22Rv1 (cell line): ENCODE measurements around the gene CAMKK2.

ENCODE experiments used
- H3K27ac ChIP-seq: fragments of 450-650 bp; 2 replicates; pipeline ENCODE4 v1.5.1; 2017
- CTCF ChIP-seq: fragments of 450-650 bp; IDR thresholded peaks from 2 replicates; pipeline ENCODE4 v1.5.1; 2017; ENCODE audit warnings: mild to moderate bottlenecking
- ZFX ChIP-seq: fragments of 450-650 bp; IDR thresholded peaks from 2 replicates; pipeline ENCODE4 v1.6.1; 2017; ENCODE audit warnings: antibody characterized with exemption, borderline replicate concordance

CAMKK2 gene

DNA sequence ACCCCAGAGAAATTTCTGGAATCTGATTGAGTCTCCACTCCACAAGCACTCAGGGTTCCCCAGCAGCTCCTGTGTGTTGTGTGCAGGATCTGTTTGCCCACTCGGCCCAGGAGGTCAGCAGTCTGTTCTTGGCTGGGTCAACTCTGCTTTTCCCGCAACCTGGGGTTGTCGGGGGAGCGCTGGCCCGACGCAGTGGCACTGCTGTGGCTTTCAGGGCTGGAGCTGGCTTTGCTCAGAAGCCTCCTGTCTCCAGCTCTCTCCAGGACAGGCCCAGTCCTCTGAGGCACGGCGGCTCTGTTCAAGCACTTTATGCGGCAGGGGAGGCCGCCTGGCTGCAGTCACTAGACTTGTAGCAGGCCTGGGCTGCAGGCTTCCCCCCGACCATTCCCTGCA, 62.9 kb downstream of the CAMKK2 start:
- H3K27ac ChIP-seq, result peak overlapping the region; percentile 19; the same call in 1 of the 2 replicates

GRCh38 chr12:121232977-121233627, 63.4 kb downstream of the CAMKK2 start:
- no peak for TF ChIP-seq ZFX
- 0 out of 2 replicates have a peak, but pooled peaks have one; percentile 8 for TF ChIP-seq CTCF
- peak overlapping the region; percentile 19; the same call in 1 of the 2 replicates for H3K27ac ChIP-seq

More for the DNA sequence above, 62.9 kb downstream of the CAMKK2 start:
- TF ChIP-seq ZFX (no peak), CTCF (no peak)

DNA sequence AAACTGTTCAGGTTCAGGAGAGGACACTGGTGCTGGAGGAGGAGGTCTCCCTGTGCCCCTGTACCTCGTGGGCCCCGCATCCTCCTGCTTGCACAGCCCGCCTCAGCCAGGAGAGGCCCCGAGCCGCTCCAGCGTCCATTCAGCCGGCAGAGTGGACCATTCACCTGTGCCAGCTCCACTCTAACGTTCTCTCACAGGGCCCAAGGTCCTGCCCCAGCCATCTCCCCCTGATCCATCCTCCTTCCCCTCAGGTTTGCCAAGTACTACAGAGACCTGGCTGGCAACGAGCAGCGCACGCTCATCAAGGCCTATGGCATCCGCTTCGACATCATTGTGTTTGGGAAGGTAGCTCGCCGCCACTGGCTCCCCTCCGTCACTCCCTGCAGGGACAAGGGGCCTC, 64.3 kb downstream of the CAMKK2 start:
- TF ChIP-seq ZFX (no peak), CTCF (no peak)
- no peak overlapping the region for H3K27ac ChIP-seq

GRCh38 chr12:121230538-121230907, 66.0 kb downstream of the CAMKK2 start:
- no peak overlapping the region for H3K27ac ChIP-seq
- TF ChIP-seq CTCF (peak; percentile 72), ZFX (no peak)

- H3K27ac ChIP-seq, result peak overlapping the region; percentile 87
- TF ChIP-seq CTCF, result peak; percentile 99
These were observed 66.5 kb downstream of the CAMKK2 start for GRCh38 chr12:121229826-121230537.

- no peak for TF ChIP-seq ZFX
- TF ChIP-seq CTCF, result no peak
- peak overlapping the region; percentile 87 for H3K27ac ChIP-seq
These were observed 67.4 kb downstream of the CAMKK2 start for GRCh38 chr12:121228919-121229665.

DNA sequence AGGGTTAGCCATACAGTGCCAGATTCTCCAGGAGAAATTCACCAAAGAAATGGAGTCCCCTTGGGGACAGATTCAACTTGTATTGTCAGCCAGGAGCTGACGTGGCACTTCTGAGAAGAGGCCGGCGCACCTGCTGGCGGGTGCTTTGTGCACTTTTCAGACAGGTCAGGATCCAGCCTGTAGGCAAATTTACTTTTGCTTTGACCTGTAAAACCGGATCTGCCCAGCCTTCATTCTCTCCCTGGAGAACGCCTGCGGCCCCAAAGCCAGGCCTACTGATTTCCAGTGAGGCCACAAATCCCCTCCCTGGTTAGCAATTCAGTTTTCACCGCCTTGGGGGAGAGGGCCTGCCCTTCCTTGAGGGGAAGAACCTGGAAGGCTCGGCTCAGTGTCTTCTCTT, 69.2 kb downstream of the CAMKK2 start:
- no peak for TF ChIP-seq ZFX
- TF ChIP-seq CTCF, result peak; percentile 19; the same call in 1 of the 2 replicates
- H3K27ac ChIP-seq, result peak overlapping the region; percentile 87

DNA sequence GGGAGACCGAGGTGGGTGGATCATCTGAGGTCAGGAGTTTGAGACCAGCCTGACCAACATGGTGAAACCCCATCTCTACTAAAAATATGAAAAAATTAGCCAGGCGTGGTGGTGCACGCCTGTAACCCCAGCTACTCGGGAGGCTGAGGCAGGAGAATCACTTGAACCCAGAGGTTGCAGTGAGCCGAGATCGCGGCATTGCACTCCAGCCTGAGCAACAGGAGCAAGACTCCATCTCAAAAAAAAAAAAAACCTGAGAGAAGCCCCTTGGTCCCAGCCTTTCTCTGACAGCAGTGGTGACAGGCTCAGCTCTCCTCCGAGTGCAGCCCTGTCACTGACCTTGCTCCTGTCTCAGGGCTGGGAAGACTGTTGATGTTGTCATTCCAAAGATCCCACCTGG, 69.6 kb downstream of the CAMKK2 start:
- peak overlapping the region; percentile 87 for H3K27ac ChIP-seq
